ENCODE results near the gene F13A1. TPM values are rescaled to one million over a fixed set of nuclear protein-coding genes. Genes with fewer than 3 reads are reported as not detected.

F13A1 gene
- total RNA-seq, 2 donors from 2014 or later = 3.5 to 24.5 TPM

DNA sequence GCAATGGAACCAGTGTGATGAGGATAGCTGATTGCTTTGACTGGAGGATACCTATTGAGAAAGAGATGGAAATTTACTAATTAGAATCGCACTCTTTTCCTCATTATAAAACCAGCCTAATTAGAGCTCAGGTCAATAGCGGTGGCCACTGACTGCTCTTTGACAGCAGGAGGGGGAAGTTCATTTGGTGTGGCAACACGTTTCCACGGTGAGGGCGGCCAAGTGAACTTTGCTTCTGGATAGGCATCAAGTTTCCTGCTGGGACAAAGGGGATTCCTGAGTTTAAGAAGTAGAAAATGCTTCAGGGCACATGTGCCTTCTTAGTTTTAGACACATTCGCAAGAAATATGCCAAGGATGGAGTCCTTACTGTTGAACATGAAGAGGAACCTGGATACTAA lies 168.4 kb downstream of the F13A1 start:
- H3K27ac ChIP-seq = no peak overlapping the region
- no peak overlapping the region for H3K4me3 ChIP-seq
- TF ChIP-seq POLR2A (IDR thresholded peaks at IDR 0.05) = no peak
- TF ChIP-seq, protein P1, sequence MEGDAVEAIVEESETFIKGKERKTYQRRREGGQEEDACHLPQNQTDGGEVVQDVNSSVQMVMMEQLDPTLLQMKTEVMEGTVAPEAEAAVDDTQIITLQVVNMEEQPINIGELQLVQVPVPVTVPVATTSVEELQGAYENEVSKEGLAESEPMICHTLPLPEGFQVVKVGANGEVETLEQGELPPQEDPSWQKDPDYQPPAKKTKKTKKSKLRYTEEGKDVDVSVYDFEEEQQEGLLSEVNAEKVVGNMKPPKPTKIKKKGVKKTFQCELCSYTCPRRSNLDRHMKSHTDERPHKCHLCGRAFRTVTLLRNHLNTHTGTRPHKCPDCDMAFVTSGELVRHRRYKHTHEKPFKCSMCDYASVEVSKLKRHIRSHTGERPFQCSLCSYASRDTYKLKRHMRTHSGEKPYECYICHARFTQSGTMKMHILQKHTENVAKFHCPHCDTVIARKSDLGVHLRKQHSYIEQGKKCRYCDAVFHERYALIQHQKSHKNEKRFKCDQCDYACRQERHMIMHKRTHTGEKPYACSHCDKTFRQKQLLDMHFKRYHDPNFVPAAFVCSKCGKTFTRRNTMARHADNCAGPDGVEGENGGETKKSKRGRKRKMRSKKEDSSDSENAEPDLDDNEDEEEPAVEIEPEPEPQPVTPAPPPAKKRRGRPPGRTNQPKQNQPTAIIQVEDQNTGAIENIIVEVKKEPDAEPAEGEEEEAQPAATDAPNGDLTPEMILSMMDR (IDR thresholded peaks at IDR 0.05) = no peak
- no peak for TF ChIP-seq POLR2AphosphoS5 (IDR thresholded peaks at IDR 0.05)
- 46% methylated on average over 6 of the region's 6 CpGs for WGBS
- no peaks in the 10 kb centered on the region for H3K9me3 ChIP-seq
- no peaks in the 10 kb centered on the region for H3K27me3 ChIP-seq (replicated peaks; ENCODE audit: insufficient read depth)
- intact Hi-C loops (cut with DNase I) = no loop called here
- no peak for DNase-seq (ENCODE audit: low spot score)
- no peaks in the 10 kb centered on the region for H3K36me3 ChIP-seq
- no peaks in the 10 kb centered on the region for H3K4me1 ChIP-seq (replicated peaks)

DNA sequence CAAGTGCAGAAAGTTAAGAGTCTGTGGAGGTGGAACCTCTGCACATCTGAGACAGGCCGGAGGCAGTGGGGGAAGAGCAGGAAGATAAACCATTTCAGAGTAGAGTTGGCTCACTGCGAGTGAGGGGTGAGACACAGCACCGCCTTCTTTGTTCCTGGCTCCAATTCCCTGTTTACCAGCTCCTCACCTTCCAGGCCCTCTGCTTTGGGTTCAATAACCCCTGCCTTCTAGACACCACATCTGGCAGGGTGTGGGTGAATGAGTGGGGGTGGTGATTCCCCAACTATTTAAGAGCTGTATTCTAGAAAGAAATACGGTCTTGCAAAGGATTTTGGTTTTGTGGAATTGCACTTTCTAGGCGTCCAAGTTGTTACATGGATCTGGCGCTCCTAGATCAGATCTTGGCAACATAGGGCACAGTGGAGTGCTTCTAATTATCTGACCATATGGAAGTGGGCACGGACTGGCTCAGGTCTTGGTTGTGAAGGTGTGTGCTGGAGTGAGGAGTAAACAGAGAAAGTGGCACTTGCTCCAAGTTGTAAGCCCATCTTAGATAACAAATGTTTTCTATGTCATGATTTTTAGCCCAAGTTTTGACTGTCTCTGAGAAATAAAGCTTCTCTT lies 172.2 kb downstream of the F13A1 start:
- intact Hi-C loops (cut with DNase I) = no loop called here
- Histone ChIP-seq H3K4me3 (no peak overlapping the region), H3K36me3 (no peaks in the 10 kb centered on the region), H3K9me3 (no peaks in the 10 kb centered on the region), H3K27me3 (replicated peaks; ENCODE audit: insufficient read depth) (no peaks in the 10 kb centered on the region), H3K27ac (no peak overlapping the region), H3K4me1 (replicated peaks) (no peaks in the 10 kb centered on the region)
- TF ChIP-seq, protein P1 (IDR thresholded peaks at IDR 0.05) = no peak
- no peak for TF ChIP-seq POLR2A (IDR thresholded peaks at IDR 0.05)
- TF ChIP-seq POLR2AphosphoS5 (IDR thresholded peaks at IDR 0.05) = no peak
- WGBS = 70% methylated on average over 7 of the region's 7 CpGs
- no peak for DNase-seq (ENCODE audit: low spot score)

DNA sequence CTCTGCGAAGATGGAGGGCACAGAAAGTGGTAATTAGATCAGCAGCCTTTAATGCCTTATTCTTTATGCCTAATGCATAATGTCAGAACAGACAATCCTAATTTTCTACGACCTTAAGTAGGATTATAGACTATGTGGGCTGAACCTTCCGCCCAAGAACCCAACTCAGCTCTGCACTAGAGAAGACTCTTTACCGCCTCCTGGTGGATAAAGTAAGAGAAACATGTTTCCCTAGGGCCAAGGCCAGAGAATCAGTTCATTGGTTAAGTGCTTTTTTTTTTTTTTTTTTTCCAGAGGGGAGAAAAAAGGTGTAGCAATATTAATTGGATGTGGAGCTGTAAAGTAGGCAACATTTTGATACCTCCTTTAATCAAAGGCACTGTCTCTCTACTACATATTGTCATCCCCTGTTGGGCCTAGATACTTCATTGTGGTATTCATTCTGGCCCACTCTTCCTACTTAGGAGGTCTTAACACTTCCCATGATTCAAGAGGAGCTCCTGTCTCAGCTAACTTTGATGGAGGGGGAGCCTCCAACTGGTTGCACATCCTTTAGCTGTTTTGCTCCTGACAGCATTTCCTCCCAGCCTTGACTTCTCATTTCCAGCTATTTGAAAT lies 188.9 kb downstream of the F13A1 start:
- no peaks in the 10 kb centered on the region for H3K4me1 ChIP-seq (replicated peaks)
- TF ChIP-seq POLR2A (IDR thresholded peaks at IDR 0.05) (no peak), POLR2AphosphoS5 (IDR thresholded peaks at IDR 0.05) (no peak)
- TF ChIP-seq, protein P1 (IDR thresholded peaks at IDR 0.05) = no peak
- no peak overlapping the region for H3K4me3 ChIP-seq
- intact Hi-C loops (cut with DNase I) = no loop called here
- H3K27ac ChIP-seq = no peak overlapping the region
- H3K27me3 ChIP-seq (replicated peaks; ENCODE audit: insufficient read depth) = no peaks in the 10 kb centered on the region
- WGBS = 59% methylated on average over 4 of the region's 4 CpGs
- H3K9me3 ChIP-seq = no peaks in the 10 kb centered on the region
- H3K36me3 ChIP-seq = no peaks in the 10 kb centered on the region
- no peak for DNase-seq (ENCODE audit: low spot score)

DNA sequence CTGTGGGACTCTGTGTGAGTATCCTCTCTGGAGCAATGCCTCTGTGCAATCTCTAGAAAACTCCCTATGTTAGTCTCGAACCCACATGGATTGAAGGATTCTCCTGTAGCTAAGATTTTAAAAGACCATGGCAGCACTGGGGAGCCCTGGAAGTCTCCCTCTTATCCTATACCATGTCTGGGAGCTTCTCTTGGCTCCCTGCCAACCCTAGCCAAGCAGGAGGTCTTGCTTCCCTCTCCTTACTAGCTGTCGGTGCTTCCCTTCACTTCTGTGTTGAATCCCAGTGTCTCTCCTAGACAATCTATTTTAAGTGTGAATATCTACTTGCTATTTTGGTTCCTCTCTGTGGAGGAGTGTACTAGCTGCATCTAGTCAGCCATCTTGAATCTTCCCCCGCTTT lies 195.0 kb downstream of the F13A1 start:
- no peak overlapping the region for H3K27ac ChIP-seq
- no peaks in the 10 kb centered on the region for H3K4me1 ChIP-seq (replicated peaks)
- 78% methylated on average over 3 of the region's 3 CpGs for WGBS
- H3K36me3 ChIP-seq = no peaks in the 10 kb centered on the region
- intact Hi-C loops (cut with DNase I) = no loop called here
- no peak overlapping the region for H3K4me3 ChIP-seq
- H3K9me3 ChIP-seq = no peaks in the 10 kb centered on the region
- TF ChIP-seq POLR2AphosphoS5 (IDR thresholded peaks at IDR 0.05) (no peak), POLR2A (IDR thresholded peaks at IDR 0.05) (no peak)
- TF ChIP-seq, protein P1 (IDR thresholded peaks at IDR 0.05) = no peak
- DNase-seq (ENCODE audit: low spot score) = no peak
- H3K27me3 ChIP-seq (replicated peaks; ENCODE audit: insufficient read depth) = no peaks in the 10 kb centered on the region

DNA sequence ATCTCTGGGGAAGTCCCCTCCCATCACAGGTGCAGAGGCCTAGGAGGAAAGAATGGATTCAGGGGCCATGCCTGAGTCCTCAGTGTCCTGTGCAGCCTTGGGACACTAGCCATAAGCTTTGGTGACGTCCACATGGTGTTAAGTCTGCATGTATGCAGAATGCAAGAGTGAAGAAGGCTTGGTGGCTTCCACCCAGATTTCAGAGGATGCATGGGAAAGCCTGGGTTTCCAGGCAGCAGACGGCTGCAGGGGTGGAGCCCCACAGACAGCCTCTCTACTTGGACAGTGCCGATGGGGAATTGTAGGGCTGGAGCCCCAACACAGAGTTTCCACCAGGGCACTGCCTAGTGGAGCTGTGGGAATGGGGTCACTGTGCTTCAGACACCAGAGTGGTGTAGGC lies 196.7 kb downstream of the F13A1 start:
- Histone ChIP-seq H3K36me3 (no peaks in the 10 kb centered on the region), H3K4me3 (no peak overlapping the region), H3K4me1 (replicated peaks) (no peaks in the 10 kb centered on the region), H3K9me3 (no peaks in the 10 kb centered on the region), H3K27me3 (replicated peaks; ENCODE audit: insufficient read depth) (no peaks in the 10 kb centered on the region), H3K27ac (no peak overlapping the region)
- DNase-seq (ENCODE audit: low spot score) = no peak
- 56% methylated on average over 2 of the region's 3 CpGs for WGBS
- TF ChIP-seq, protein P1 (IDR thresholded peaks at IDR 0.05) = no peak
- TF ChIP-seq POLR2A (IDR thresholded peaks at IDR 0.05) (no peak), POLR2AphosphoS5 (IDR thresholded peaks at IDR 0.05) (no peak)
- intact Hi-C loops (cut with DNase I) = no loop called here
